Lung (tissue), 12 donors: ENCODE data around the gene DNAH3. TPM values are rescaled to one million over a fixed set of nuclear protein-coding genes. Genes with fewer than 3 reads are reported as not detected.
A peak's percentile ranks its signal among the peaks of the same experiment; 100 is the strongest.

Source experiments
- ATAC-seq: fragments of 200-7000 bp; cut with Tn5 transposase; one replicate; pipeline ENCODE4 v1.9.1; 2020; ENCODE audit warnings: moderate number of reproducible peaks; ENCODE audit not compliant: insufficient read depth, low FRiP score
- DNase-seq, 3 donors: peaks; one replicate each; pipeline ENCODE4 v3.0.0-alpha.2; 2013 to 2017
- H3K27ac ChIP-seq, 2 donors: one replicate each; pipeline ENCODE4 v1.5.1; 2013; ENCODE audit warnings: mild to moderate bottlenecking in 2 of 2, moderate library complexity in 2 of 2, control low read depth in 1 of 2, inconsistent platforms in 1 of 2, low read depth in 1 of 2, low read length in 1 of 2
- H3K27me3 ChIP-seq, 3 donors: one replicate each; pipeline ENCODE4 v1.5.1; 2013; ENCODE audit warnings: low read length in 2 of 3; ENCODE audit not compliant: control insufficient read depth in 3 of 3, insufficient read depth in 3 of 3
- H3K36me3 ChIP-seq, 4 donors: one replicate each; pipeline ENCODE4 v1.5.1; 2013; ENCODE audit warnings: low read length in 4 of 4, mild to moderate bottlenecking in 1 of 4, moderate library complexity in 1 of 4; ENCODE audit not compliant: control insufficient read depth in 4 of 4, insufficient read depth in 4 of 4
- H3K4me1 ChIP-seq, 5 donors: one replicate each; pipeline ENCODE4 v1.5.1; 2013; ENCODE audit warnings: low read length in 5 of 5, mild to moderate bottlenecking in 2 of 5, moderate library complexity in 1 of 5; ENCODE audit not compliant: control insufficient read depth in 5 of 5, insufficient read depth in 5 of 5
- H3K4me3 ChIP-seq: one replicate; pipeline ENCODE4 v1.5.1; 2013; ENCODE audit warnings: mild to moderate bottlenecking, control low read depth, moderate library complexity
- H3K9ac ChIP-seq, 2 donors: one replicate each; pipeline ENCODE4 v1.5.1; 2013; ENCODE audit warnings: low read length in 2 of 2, control low read depth in 1 of 2; ENCODE audit not compliant: insufficient read depth in 1 of 2
- H3K9me3 ChIP-seq, 4 donors: one replicate each; pipeline ENCODE4 v1.5.1; 2013; ENCODE audit warnings: low read length in 3 of 4, mild to moderate bottlenecking in 1 of 4, moderate library complexity in 1 of 4; ENCODE audit not compliant: control insufficient read depth in 4 of 4, insufficient read depth in 3 of 4
- WGBS, 2 donors: extraction: QIAGEN DNeasy Blood & Tissue Kit; methylation state at CpG; one replicate each; pipeline ENCODE4 v1.1.7; 2013; 5-methylcytosine and 5-hydroxymethylcytosine counted together
- polyA plus RNA-seq, 2 donors: library from polyadenylated mRNA; stranded (reverse); fragments of 200-250 nt; gene quantifications; one replicate each; pipeline ENCODE4 v1.2.1, GENCODE V29; 2013
- total RNA-seq, 2 donors: library from RNA; depleted of rRNA in 1 of 2; stranded (reverse); fragments of >200 nt in 1 of 2; gene quantifications; one replicate each; pipeline ENCODE4 v1.2.1, GENCODE V29; 2014 to 2021
- TF ChIP-seq, protein P1 (sequence below): IDR thresholded peaks from 2 replicates; pipeline ENCODE4 v1.5.1; 2012; ENCODE audit warnings: mild to moderate bottlenecking; ENCODE audit errors: control extremely low read depth, extremely low read depth
- donor health status: control.
- donor health status: control.
- donor health status: Bipolar disorder and iron deficiency.
- donor health status: healthy.
- donor health status: DM: yes; HTN: yes; CAD: no.

The DNAH3 gene
- total and polyA plus RNA-seq, 4 donors = 1.0 to 24.1 (median 12.8) TPM

DNA sequence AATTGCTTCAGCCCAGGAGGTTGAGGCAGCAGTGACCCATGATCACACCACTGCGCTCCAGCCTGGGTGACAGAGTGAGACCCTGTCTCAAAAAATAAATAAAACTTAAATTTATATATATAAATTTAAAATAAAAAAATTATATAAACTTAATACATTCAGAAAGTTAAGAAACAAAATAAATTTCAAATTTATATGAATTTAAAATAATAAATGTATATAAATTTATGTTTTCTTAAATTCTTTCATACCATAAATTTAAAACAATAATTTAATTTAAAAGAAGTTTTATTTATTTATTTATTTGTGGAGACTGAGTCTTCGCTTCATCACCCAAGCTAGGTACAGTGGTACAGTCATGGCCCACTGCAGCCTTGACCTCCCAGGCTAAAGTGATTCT lies 229.8 kb downstream of the DNAH3 start:
- 98 to 100% methylated on average over 2 of the region's 2 CpGs for WGBS, 2 donors
- ATAC-seq (no peak), DNase-seq (no peak)
- no peak overlapping the region for H3K4me3 ChIP-seq
- H3K36me3 ChIP-seq = peaks cover 2 to 13% (median 4%) of the 10 kb centered on the region in 4 donors
- H3K9ac ChIP-seq = no peak overlapping the region
- no peaks in the 10 kb centered on the region for H3K27me3 ChIP-seq
- H3K27ac ChIP-seq = no peak overlapping the region
- H3K4me1 ChIP-seq = peaks cover 0 to 9% (median 0%) of the 10 kb centered on the region in 5 donors
- TF ChIP-seq, protein P1, sequence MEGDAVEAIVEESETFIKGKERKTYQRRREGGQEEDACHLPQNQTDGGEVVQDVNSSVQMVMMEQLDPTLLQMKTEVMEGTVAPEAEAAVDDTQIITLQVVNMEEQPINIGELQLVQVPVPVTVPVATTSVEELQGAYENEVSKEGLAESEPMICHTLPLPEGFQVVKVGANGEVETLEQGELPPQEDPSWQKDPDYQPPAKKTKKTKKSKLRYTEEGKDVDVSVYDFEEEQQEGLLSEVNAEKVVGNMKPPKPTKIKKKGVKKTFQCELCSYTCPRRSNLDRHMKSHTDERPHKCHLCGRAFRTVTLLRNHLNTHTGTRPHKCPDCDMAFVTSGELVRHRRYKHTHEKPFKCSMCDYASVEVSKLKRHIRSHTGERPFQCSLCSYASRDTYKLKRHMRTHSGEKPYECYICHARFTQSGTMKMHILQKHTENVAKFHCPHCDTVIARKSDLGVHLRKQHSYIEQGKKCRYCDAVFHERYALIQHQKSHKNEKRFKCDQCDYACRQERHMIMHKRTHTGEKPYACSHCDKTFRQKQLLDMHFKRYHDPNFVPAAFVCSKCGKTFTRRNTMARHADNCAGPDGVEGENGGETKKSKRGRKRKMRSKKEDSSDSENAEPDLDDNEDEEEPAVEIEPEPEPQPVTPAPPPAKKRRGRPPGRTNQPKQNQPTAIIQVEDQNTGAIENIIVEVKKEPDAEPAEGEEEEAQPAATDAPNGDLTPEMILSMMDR = no peak
- H3K9me3 ChIP-seq = no peaks in the 10 kb centered on the region

DNA sequence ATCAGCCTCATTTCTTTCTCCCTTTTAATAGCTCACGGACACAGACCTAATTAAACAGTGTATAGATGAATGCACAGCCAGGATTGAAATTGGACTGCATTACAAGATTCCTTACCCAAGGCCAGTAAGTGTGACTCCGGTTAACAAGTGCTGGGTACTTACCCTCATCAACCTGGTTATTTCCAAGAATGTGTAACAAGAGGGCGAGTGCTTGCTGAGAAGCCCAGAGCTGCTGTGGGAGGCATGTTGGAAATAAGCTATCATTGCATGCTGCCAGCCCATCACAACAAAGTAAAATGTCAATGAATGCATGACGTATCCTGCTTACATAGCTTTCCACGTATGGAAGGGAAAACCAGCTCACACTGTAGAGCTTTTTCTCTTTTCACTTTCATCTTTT lies 230.6 kb downstream of the DNAH3 start:
- Histone ChIP-seq H3K27me3 (no peaks in the 10 kb centered on the region), H3K9ac (no peak overlapping the region), H3K27ac (no peak overlapping the region), H3K4me3 (no peak overlapping the region), H3K4me1 (peaks cover 0 to 9% (median 0%) of the 10 kb centered on the region in 5 donors), H3K36me3 (peaks cover 2 to 12% (median 4%) of the 10 kb centered on the region in 4 donors), H3K9me3 (no peaks in the 10 kb centered on the region)
- no peak for ATAC-seq
- 83 to 94% methylated on average over 5 of the region's 5 CpGs for WGBS, 2 donors
- DNase-seq = no peak
- TF ChIP-seq, protein P1 = no peak

DNA sequence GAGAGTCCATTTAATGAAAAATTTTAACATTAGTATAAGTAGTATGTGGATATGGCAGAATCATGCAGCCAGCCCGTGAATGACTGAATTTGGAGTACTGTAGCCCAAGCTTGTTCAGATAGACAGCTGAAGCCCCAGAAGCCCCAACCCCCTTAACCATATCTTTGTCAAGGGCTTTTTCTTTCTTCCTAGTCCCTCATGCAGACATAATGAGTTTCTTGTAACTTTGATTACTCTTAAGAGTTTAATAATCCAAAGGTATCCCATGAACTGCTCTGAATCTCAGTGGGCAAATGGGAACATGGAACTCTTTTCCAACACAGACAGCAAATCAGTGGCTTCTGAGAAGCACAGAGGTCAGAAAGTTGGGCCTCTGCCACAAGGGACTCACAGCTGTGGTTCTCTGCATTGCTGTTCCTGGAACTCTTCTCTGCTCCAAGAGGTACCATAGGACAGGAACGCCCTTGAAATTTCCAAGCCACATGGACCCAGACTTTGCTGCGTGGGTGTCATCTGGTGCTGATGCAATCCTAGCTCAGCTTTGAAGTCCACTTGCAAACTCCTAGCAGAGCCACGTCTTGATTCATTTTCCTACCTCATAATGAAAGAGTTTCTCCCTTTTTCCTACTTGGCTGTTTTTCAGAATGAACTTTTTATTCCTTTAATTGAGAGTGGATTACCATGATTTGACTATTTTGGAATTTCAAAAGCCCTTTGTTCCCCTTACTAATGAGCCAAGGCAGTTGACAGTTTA lies 232.0 kb downstream of the DNAH3 start:
- Histone ChIP-seq H3K27me3 (no peaks in the 10 kb centered on the region), H3K27ac (peak overlapping the region in 1 of 2 donors; percentile 46), H3K9me3 (no peaks in the 10 kb centered on the region), H3K4me1 (peaks cover 0 to 9% (median 0%) of the 10 kb centered on the region in 5 donors), H3K9ac (no peak overlapping the region), H3K36me3 (peaks cover 0 to 11% (median 4%) of the 10 kb centered on the region in 4 donors), H3K4me3 (no peak overlapping the region)
- TF ChIP-seq, protein P1 = no peak
- WGBS, 2 donors = 58 to 64% methylated on average over 4 of the region's 4 CpGs
- DNase-seq (peak in 1 of 3 donors; percentile 41), ATAC-seq (peak; percentile 64)
